ENCODE measurements around the gene PRRC2B.
"Not testable (repeated sequence)": the region's sequence is repeated elsewhere in the genome, so short reads cannot be mapped to it uniquely, and the experiment has no call there.

PRRC2B gene

GRCh38 chr9:131436376-131436775 is 42.5 kb downstream of the PRRC2B start:
- no peak for DNase-seq (ENCODE audit: low read depth)

GRCh38 chr9:131436865-131437271 is 43.0 kb downstream of the PRRC2B start:
- no peak for DNase-seq (ENCODE audit: low read depth)

GRCh38 chr9:131438190-131438589 is 44.3 kb downstream of the PRRC2B start:
- no peak for DNase-seq (ENCODE audit: low read depth)

- no peak for DNase-seq (ENCODE audit: low read depth)
Observed at GRCh38 chr9:131439224-131439623, 45.3 kb downstream of the PRRC2B start.

- DNase-seq (ENCODE audit: low read depth): no peak
Observed at GRCh38 chr9:131441441-131441840, 47.6 kb downstream of the PRRC2B start.

- DNase-seq (ENCODE audit: low read depth): no peak
Observed at GRCh38 chr9:131442351-131442750, 48.5 kb downstream of the PRRC2B start.

- no peak for DNase-seq (ENCODE audit: low read depth)
Observed at GRCh38 chr9:131443648-131444047, 49.8 kb downstream of the PRRC2B start.

- DNase-seq (ENCODE audit: low read depth): no peak
Observed at GRCh38 chr9:131446276-131446675, 52.4 kb downstream of the PRRC2B start.

GRCh38 chr9:131447148-131447547 is 53.3 kb downstream of the PRRC2B start:
- no peak for DNase-seq (ENCODE audit: low read depth)

GRCh38 chr9:131447600-131447999 is 53.7 kb downstream of the PRRC2B start:
- DNase-seq (ENCODE audit: low read depth): no peak

- no peak for DNase-seq (ENCODE audit: low read depth)
Observed at GRCh38 chr9:131448818-131449217, 54.9 kb downstream of the PRRC2B start.

GRCh38 chr9:131449276-131449675 is 55.4 kb downstream of the PRRC2B start:
- DNase-seq (ENCODE audit: low read depth): no peak

- no peak for DNase-seq (ENCODE audit: low read depth)
Observed at GRCh38 chr9:131454028-131454427, 60.1 kb downstream of the PRRC2B start.

GRCh38 chr9:131455655-131456054 is 61.8 kb downstream of the PRRC2B start:
- not testable (repeated sequence) for DNase-seq (ENCODE audit: low read depth)

GRCh38 chr9:131457746-131458145 is 63.9 kb downstream of the PRRC2B start:
- no peak for DNase-seq (ENCODE audit: low read depth)

GRCh38 chr9:131459056-131459455 is 65.2 kb downstream of the PRRC2B start:
- DNase-seq (ENCODE audit: low read depth): no peak

- DNase-seq (ENCODE audit: low read depth): no peak
Observed at GRCh38 chr9:131461166-131461565, 67.3 kb downstream of the PRRC2B start.

GRCh38 chr9:131464354-131465000 is 70.6 kb downstream of the PRRC2B start:
- DNase-seq (ENCODE audit: low read depth): no peak

- DNase-seq (ENCODE audit: low read depth): no peak
Observed at GRCh38 chr9:131465401-131465800, 71.5 kb downstream of the PRRC2B start.

- DNase-seq (ENCODE audit: low read depth): no peak
Observed at GRCh38 chr9:131467214-131467935, 73.5 kb downstream of the PRRC2B start.

- DNase-seq (ENCODE audit: low read depth): no peak
Observed at GRCh38 chr9:131468031-131468430, 74.1 kb downstream of the PRRC2B start.

- no peak for DNase-seq (ENCODE audit: low read depth)
Observed at GRCh38 chr9:131469356-131469755, 75.5 kb downstream of the PRRC2B start.

- no peak for DNase-seq (ENCODE audit: low read depth)
Observed at GRCh38 chr9:131469951-131470350, 76.1 kb downstream of the PRRC2B start.

GRCh38 chr9:131470581-131470991 is 76.7 kb downstream of the PRRC2B start:
- DNase-seq (ENCODE audit: low read depth): no peak

Data from stimulated activated CD4-positive, alpha-beta T cell treated with anti-CD3 and anti-CD28 coated beads, Interleukin-2, amount 100 ng/mL, for 4 hours (primary cell).